ENCODE data around the gene RALGAPA2.

- no peak for TF ChIP-seq CTCF (IDR thresholded peaks at IDR 0.05; ENCODE audit: low read length)
- no peak for TF ChIP-seq EZH2 (IDR thresholded peaks at IDR 0.05; ENCODE audit: borderline replicate concordance, low read length)
Observed at GRCh38 chr20:20582734-20583133, 129.7 kb downstream of the RALGAPA2 start.

Data from OCI-LY1 (cell line).